ENCODE measurements around the gene CHKB.

CHKB gene

GRCh38 chr22:50571264-50572175 is 11.1 kb downstream of the CHKB start:
- no peak for DNase-seq

DNA sequence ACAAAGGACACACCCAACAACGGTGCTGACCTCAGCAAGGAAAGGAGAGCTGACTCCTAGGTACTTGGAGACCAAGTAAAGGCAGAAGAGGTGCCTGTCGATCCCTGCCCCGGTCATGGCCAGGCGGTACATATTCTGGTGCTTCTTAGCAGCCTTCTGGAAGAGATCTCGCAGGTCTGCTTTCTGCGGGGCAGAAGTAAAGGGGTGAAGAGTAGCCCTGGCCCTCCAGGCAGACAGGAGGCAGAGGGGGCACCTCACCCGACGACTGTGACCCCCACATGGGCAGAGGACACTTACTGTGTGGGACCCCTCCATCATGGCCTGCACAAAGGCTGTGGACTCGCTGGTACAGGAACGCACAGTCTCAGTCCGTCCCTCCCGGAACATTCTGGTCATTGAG is 11.8 kb downstream of the CHKB start:
- DNase-seq, result no peak

GRCh38 chr22:50569896-50570535 is 12.6 kb downstream of the CHKB start:
- DNase-seq, result no peak

DNA sequence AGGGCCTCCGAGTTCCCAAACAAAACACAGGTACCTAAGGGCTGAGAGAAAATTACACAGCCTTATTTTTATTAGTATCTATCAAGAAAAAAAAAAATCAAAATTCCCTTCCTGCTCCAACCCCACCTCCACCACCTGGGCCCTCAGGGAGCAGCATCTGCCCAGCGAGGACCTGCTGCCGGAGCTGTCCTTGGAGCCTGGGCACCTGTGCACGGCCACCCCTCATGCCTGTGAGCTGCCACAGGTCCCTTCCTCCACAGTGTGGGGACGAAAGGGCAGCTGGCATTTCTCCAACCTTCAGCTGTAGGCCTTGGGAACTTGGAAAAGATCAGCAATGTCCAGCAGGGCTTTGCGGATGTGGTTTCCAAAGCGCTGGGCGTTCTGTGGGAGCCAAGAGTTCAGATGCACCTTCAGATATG is 13.6 kb downstream of the CHKB start:
- DNase-seq, result no peak

- no peak for DNase-seq
Measured at GRCh38 chr22:50568626-50569025, 14.0 kb downstream of the CHKB start.

- DNase-seq, result no peak
Measured at GRCh38 chr22:50567721-50568252, 14.9 kb downstream of the CHKB start.

GRCh38 chr22:50564289-50564688 is 18.4 kb downstream of the CHKB start:
- DNase-seq, result no peak

DNA sequence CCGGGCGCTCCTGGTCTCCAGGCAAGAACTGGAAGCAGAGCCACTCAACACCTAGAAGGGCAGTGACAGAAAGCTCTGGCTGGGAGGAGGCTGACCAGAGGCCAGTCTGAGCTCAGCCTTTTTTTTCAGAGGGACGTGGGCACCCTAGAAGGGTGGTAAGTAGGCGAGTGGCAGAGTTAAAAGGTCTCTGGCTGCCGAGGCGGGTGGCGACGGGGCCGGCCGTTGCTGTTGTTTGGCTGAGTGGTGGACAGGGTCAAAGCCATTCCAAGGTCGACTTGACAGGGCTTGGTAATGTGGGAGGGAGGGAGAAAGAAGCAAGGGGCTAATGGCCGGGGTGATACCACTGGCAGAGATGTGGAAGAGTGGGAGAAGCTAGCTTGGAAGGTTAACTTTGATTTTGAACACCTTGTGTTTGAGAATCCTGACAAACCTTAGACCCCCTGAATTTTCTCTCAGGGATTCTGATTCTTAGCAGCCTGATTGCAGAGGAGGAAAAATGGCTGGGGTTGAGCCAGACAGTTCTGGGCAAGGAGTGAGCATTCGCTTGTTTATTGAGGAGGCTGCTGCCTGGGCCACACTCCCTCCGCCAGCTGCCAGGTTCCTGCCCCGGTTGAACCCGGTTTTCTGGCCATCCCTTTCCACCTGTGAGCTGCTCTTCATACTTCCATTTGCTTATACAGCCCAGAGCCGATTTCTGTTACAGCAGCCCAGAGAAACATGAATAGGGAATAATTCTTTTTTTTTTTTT is 19.1 kb downstream of the CHKB start:
- DNase-seq, result no peak

- peak; percentile 98 for DNase-seq
Measured at GRCh38 chr22:50562523-50563412, 19.9 kb downstream of the CHKB start, which contains the start of gene SYCE3. Gene SYCE3 (minus strand): TSS chr22:50562919. CDS start chr22:50556405, 6,514 bp downstream.

DNA sequence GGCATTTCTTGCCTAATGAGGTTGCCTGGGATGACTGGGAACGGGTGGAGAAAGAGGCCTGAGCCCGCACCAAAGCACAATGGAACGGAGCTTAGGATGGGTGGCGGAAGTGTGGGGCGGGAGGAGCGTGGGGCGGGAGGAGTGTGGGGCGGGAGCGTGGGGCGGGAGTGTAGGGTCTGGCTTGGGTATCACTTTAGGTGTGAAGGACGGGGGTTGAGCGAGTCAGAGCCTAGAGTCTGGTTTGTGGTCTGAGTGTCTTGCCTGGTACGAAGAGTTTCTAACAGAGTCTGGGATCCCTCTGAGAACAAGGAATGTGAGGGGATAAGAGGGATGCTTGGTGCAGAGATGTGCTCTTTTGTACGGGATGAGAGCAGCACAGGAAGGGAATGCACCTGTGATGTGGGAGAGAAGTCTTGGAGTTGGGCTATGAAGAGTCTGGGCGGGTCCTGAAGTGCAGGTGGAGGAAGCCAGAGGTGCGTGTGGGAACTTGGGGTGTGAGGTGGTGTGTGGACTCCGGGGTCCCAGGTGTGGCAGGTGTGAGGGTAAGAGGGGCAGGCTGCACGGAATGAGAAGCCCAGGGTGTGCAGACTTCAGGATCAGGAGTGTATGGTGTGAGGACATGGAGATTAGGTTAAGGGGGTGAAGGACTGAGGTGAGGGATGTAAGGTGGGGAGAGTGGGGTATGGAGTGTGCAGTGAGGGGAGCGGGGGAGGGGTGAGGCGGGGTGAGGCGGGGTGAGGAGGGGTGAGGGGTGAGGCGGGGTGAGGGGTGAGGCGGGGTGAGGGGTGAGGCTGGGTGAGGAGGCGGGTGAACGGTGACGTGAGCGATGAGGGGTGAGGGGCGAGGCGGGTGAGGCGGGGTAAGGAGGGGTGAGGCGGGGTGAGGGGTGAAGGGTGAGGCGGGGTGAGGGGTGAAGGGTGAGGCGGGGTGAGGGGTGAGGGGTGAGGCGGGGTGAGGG is 21.0 kb downstream of the CHKB start:
- DNase-seq, result no peak

GRCh38 chr22:50560034-50560433 is 22.6 kb downstream of the CHKB start:
- DNase-seq, result no peak

- DNase-seq, result no peak
Measured at GRCh38 chr22:50556703-50557102, 25.9 kb downstream of the CHKB start.

- DNase-seq, result no peak
Measured at GRCh38 chr22:50553310-50553709, 29.3 kb downstream of the CHKB start.

DNA sequence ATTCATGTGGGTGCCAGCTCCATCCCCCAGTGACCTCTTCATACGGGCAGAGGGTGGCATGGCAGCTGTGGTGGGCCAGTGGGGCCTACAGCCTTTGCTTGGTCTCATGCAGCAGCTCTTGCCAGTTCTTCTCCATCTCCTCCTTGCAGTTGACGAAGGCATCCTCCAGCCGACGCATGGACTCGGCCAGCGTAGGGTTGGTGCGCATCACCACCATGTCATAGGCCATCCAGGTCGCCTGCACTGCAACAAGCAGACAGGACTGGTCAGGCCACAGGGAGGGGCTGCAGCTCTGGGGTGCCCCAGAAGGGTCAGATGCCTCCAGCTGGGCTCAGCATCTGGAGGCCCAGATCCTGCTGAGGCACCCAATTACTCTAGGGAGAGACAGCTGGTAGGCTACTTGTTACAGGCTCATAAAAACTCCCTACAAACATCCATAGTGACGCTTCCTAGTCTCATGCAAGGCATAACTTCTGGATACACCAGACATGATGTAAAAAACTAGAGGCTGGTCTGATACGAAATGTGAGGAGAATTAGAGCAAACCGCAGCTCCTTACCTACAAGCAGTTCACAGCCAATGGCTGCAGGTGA is 31.4 kb downstream of the CHKB start:
- no peak for DNase-seq

DNA sequence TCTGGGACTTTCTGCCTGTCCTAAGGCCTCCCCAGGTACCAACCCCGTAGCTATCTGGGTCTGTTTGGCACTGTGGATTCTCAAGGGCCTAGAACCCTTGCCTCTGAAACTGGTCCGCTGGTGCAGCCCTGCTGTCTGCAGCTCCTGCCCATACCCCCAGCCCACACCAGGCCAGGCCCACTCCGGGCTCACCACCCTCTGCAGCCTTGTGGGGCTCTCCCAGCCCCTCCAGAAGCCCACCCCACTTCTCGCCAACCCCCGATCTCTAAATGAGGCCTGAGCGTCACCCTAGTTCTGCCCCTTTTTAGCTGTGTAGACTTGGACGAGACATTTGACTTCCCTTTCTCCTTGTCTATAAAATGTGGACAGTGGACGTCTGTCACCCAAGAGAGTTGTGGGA is 32.3 kb downstream of the CHKB start:
- no peak for DNase-seq

GRCh38 chr22:50548921-50549790 is 33.5 kb downstream of the CHKB start:
- no peak for DNase-seq

- DNase-seq, result peak; percentile 58
Measured at GRCh38 chr22:50548040-50548920, 34.4 kb downstream of the CHKB start.

DNA sequence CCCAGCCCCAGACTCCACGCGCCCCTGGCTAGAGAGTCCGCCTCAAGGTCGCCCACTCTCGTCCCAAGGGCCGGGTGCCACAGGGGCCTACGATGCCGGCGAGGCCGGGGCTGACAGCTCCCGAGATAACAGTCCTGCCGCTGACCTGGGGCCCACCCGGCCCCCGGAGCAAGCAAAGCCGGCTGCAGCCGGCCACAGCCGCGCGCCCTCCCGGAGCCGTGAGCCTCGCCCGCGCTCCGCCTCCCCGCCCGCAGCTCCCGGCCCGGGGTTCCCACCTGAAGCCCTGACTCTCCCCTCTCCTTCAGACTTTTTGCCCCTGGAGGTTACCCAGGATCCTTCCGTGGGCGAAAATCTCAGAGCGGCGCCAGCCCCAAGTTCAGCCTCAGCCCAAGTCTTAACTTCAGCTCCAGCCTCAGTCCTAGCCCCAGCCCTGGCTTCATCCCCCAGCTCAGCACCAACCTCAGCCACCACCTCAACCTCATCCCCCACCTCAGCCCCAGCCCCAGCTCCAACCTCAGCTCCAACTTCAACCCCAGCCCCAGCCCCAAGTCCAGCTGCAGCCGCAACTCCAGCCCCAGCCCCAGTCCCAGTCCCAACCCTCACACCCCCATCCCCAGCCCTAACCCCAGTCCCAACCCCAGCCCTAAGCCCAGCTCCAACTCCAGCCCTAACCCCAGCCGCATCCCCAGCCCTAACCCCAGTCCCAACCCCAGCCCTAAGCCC is 35.2 kb downstream of the CHKB start:
- no peak for DNase-seq

Measured in stimulated activated CD4-positive, alpha-beta T cell treated with anti-CD3 and anti-CD28 coated beads, Interleukin-12 subunit alpha, Interleukin-12 subunit beta, amount 100 ng/mL, for 4 hours (primary cell).